ENCODE measurements around the gene NXF3.
"Not testable (repeated sequence)": the region's sequence is repeated elsewhere in the genome, so short reads cannot be mapped to it uniquely, and the experiment has no call there.

NXF3 gene, protein sequence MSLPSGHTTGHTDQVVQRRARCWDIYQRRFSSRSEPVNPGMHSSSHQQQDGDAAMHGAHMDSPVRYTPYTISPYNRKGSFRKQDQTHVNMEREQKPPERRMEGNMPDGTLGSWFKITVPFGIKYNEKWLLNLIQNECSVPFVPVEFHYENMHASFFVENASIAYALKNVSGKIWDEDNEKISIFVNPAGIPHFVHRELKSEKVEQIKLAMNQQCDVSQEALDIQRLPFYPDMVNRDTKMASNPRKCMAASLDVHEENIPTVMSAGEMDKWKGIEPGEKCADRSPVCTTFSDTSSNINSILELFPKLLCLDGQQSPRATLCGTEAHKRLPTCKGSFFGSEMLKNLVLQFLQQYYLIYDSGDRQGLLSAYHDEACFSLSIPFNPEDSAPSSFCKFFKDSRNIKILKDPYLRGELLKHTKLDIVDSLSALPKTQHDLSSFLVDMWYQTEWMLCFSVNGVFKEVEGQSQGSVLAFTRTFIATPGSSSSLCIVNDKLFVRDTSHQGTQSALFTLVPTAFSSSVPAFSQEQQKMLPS

DNA sequence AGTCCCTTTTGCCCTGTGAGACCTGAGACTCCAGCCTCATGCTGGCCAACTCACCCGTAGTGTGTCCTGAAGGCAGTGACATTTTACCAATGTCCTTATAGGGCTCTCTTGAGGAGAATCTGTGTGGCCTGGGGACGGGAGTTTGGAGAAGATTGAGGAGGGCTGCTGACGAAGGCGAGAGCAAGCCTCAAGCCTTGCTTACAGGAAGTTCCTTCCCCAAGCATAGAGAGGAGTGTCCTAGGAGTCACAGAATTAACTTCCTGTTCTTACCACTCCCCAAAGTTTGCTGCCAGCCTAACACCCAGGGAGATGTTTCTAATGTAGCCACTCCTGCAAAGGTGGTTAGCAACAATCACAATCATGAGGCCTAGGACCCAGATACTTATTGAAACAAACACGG, at the start of gene NXF3:
Gene NXF3 (minus strand): TSS at position 202 of the 400 bp plus-strand sequence. CDS start 120 bp downstream, at position 82.
- H3K36me3 Mint-ChIP-seq (ENCODE audit: low read depth) = no peaks in the 10 kb centered on the region
- H3K27me3 Mint-ChIP-seq (ENCODE audit: low read depth) = no peaks in the 10 kb centered on the region
- H3K4me3 Mint-ChIP-seq = no peak within 1 kb of the TSS
- no peak within 1 kb of the TSS for H3K27ac Mint-ChIP-seq
- no peaks in the 10 kb centered on the region for H3K9me3 Mint-ChIP-seq
- H3K4me1 Mint-ChIP-seq (ENCODE audit: low read depth) = no peaks in the 10 kb centered on the region

DNA sequence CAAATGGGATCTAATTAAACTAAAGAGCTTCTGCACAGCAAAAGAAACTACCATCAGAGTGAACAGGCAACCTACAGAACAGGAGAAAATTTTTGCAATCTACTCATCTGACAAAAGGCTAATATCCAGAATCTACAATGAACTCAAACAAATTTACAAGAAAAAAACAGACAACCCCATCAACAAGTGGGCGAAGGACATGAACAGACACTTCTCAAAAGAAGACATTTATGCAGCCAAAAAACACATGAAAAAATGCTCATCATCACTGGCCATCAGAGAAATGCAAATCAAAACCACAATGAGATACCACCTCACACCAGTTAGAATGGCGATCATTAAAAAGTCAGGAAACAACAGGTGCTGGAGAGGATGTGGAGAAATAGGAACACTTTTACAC, 43.6 kb upstream of the NXF3 start:
- H3K4me3 Mint-ChIP-seq; H3K4me1 Mint-ChIP-seq (ENCODE audit: low read depth); H3K9me3 Mint-ChIP-seq; H3K27ac Mint-ChIP-seq; H3K36me3 Mint-ChIP-seq (ENCODE audit: low read depth); H3K27me3 Mint-ChIP-seq (ENCODE audit: low read depth): not testable (repeated sequence)

DNA sequence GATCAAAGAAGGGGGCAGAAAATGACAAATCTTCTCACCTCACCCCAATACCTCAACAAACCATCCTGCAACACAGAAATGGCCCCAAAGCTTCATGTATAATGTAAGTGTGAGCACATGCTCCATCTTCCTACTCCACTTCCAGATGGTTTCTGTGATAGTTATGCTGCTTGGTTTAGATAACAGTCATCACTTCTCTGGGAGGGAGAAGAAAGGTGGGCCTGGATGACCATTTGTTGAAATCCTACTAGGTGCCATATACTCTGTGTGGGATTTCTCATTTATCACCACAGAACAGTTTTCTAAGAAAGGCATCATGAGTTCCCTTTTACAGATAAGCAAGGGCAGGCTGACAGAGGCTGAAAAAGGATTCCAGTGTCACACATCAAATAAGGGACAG, 31.3 kb upstream of the NXF3 start:
- Mint-ChIP-seq H3K4me3 (no peak overlapping the region), H3K9me3 (no peaks in the 10 kb centered on the region), H3K4me1 (ENCODE audit: low read depth) (peaks cover 5% of the 10 kb centered on the region), H3K36me3 (ENCODE audit: low read depth) (no peaks in the 10 kb centered on the region), H3K27ac (no peak overlapping the region), H3K27me3 (ENCODE audit: low read depth) (no peaks in the 10 kb centered on the region)

DNA sequence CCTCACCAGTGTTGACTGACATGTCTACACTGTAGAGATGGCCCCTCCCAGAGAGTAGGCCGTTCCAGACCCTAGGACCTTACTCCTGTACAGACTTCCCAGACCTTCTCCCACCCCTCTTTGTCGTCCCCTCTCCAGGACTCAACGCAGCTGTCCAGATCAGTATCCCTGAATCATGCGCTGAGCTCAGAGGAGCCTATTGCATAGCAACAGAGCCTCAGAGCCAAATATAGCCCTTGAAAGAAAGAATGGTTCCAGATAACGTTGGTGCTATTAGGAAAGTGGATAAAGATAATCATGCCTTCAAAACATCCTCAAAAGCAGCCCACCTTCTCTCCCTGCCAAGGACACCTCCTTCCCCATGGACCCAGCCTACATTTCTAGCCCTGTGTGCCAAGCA, 27.8 kb upstream of the NXF3 start:
- Mint-ChIP-seq H3K36me3 (ENCODE audit: low read depth) (no peaks in the 10 kb centered on the region), H3K27me3 (ENCODE audit: low read depth) (no peaks in the 10 kb centered on the region), H3K4me1 (ENCODE audit: low read depth) (no peaks in the 10 kb centered on the region), H3K9me3 (no peaks in the 10 kb centered on the region), H3K4me3 (no peak overlapping the region), H3K27ac (no peak overlapping the region)

DNA sequence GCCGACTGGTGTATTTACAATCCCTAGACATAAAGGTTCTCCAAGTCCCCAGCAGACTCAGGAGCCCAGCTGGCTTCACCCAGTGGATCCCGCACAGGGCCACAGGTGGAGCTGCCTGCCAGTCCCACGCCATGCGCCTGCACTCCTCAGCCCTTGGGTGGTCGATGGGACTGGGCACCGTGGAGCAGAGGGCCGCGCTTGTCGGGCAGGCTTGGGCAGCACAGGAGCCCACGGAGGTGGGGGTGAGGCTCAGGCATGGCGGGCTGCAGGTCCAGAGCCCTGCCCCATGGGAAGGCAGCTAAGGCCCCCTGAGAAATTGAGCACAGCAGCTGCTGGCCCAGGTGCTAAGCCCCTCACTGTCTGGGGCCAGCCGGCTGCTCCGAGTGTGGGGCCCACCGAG, 24.0 kb upstream of the NXF3 start:
- H3K36me3 Mint-ChIP-seq (ENCODE audit: low read depth); H3K9me3 Mint-ChIP-seq; H3K4me1 Mint-ChIP-seq (ENCODE audit: low read depth); H3K27ac Mint-ChIP-seq; H3K4me3 Mint-ChIP-seq; H3K27me3 Mint-ChIP-seq (ENCODE audit: low read depth): not testable (repeated sequence)

DNA sequence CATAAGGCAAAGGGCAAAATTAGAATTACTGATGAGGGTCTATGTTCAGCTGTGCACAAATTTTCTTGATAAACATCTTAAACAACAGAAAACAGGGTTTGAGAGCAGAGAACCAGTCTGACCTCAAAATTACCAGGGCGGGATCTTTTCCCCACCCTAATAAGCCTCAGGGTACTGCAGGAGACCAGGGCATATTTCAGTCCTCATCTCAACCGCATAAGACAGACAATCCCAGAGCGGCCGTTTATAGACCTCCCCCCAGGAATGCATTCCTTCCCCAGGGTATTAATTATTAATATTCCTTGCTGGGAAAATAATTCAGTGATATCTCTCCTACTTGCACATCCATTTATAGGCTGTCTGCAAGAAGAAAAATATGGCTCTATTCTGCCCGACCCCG, 16.6 kb upstream of the NXF3 start:
- not testable (repeated sequence) for H3K9me3 Mint-ChIP-seq; H3K4me1 Mint-ChIP-seq (ENCODE audit: low read depth); H3K27me3 Mint-ChIP-seq (ENCODE audit: low read depth); H3K27ac Mint-ChIP-seq; H3K4me3 Mint-ChIP-seq; H3K36me3 Mint-ChIP-seq (ENCODE audit: low read depth)

DNA sequence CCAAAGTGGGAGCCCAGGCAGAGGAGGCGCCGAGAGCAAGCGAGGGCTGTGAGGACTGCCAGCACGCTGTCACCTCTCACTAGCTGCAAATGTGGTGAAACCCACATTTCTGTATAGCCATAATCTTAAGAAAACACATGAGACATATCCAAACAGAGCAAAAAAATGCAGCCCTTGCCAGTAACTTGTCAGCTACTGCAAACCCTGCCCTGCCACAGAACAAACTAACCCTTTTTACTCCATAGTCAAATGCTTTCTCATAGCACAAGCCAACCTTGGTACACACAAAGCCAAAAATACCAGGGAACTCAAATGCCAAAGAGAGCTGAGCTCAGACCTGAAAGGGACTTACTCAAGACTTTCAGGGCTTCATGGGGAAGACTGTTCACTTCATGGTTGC, 14.9 kb upstream of the NXF3 start:
- Mint-ChIP-seq H3K27me3 (ENCODE audit: low read depth) (no peaks in the 10 kb centered on the region), H3K36me3 (ENCODE audit: low read depth) (no peaks in the 10 kb centered on the region), H3K27ac (no peak overlapping the region), H3K4me3 (no peak overlapping the region), H3K4me1 (ENCODE audit: low read depth) (no peaks in the 10 kb centered on the region), H3K9me3 (peaks cover 4% of the 10 kb centered on the region)

DNA sequence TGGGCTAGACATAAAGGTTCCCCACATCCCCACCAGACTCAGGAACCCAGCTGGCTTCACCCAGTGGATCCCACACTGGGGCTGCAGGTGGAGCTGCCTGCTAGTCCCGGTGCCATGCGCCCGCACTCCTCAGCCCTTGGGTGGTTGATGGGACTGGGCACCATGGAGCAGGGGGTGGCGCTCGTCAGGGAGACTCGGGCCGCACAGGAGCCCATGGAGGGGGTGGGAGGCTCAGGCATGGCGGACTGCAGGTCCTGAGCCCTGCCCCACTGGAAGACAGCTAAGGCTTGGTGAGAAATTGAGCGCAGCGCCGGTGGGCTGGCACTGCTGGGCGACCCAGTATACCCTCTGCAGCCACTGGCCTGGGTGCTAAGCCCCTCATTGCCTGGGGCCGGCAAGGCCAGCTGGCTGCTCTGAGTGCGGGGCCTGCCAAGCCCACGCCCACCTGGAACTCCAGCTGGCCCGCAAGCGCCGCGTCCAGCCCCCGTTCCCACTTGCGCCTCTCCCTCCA, 14.3 kb upstream of the NXF3 start:
- not testable (repeated sequence) for H3K27me3 Mint-ChIP-seq (ENCODE audit: low read depth); H3K36me3 Mint-ChIP-seq (ENCODE audit: low read depth); H3K4me1 Mint-ChIP-seq (ENCODE audit: low read depth); H3K4me3 Mint-ChIP-seq; H3K27ac Mint-ChIP-seq; H3K9me3 Mint-ChIP-seq

DNA sequence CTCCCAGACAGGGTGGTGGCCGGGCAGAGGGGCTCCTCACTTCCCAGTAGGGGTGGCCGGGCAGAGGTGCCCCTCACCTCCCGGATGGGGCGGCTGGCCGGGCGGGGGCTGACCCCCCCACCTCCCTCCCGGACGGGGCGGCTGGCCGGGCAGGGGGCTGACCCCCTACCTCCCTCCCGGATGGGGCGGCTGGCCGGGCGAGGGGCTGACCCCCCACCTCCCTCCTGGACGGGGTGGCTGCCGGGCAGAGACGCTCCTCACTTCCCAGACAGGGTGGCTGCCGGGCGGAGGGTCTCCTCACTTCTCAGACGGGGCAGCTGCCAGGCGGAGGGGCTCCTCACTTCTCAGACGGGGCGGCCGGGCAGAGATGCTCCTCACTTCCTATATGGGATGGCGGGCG, 11.4 kb upstream of the NXF3 start:
- not testable (repeated sequence) for H3K36me3 Mint-ChIP-seq (ENCODE audit: low read depth); H3K9me3 Mint-ChIP-seq; H3K27ac Mint-ChIP-seq; H3K4me1 Mint-ChIP-seq (ENCODE audit: low read depth); H3K27me3 Mint-ChIP-seq (ENCODE audit: low read depth); H3K4me3 Mint-ChIP-seq

DNA sequence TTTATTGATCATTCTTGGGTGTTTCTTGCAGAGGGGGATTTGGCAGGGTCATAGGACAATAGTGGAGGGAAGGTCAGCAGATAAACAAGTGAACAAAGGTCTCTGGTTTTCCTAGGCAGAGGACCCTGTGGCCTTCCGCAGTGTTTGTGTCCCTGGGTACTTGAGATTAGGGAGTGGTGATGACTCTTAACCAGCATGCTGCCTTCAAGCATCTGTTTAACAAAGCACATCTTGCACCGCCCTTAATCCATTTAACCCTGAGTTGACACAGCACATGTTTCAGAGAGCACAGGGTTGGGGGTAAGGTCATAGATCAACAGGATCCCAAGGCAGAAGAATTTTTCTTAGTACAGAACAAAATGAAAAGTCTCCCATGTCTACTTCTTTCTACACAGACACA, 10.9 kb upstream of the NXF3 start:
- not testable (repeated sequence) for H3K36me3 Mint-ChIP-seq (ENCODE audit: low read depth); H3K27me3 Mint-ChIP-seq (ENCODE audit: low read depth); H3K4me3 Mint-ChIP-seq; H3K4me1 Mint-ChIP-seq (ENCODE audit: low read depth); H3K27ac Mint-ChIP-seq; H3K9me3 Mint-ChIP-seq

DNA sequence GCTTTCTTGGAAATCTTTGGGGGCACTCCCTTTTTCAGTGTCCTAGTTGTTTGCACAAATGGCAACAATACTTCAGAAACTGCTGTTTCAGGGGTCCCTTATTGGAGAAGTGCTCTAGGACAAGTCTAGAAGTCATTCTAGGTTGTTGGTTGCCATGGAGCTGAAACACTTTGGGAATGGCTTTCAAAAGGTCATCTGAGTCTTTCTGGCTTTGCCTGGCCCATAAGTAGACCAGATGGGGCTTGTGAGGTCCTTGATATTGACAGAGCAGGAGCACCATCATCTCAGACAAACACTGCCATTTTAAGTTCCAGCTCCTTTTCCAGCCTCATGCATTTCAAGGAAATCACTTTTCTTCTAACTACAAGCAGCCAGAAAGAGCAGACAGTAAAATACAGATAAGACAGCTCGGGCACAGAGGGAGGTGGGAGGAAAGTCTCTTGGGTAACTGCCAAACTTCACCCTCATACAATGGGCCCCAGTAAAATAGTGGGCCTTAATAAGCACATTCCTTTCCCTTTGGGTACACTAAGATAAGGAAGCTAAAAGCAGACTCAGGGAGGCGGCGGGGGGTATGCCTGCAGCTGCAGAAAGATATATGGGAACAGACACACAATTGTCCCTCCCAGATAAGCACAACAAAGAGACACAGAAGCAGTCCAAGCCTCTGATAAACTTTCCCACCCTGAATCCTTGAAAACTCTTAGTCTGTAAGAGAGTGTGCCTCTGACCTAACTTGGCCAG, 8.5 kb upstream of the NXF3 start:
- Mint-ChIP-seq H3K4me3 (no peak overlapping the region), H3K36me3 (ENCODE audit: low read depth) (no peaks in the 10 kb centered on the region), H3K9me3 (no peaks in the 10 kb centered on the region), H3K27ac (no peak overlapping the region), H3K4me1 (ENCODE audit: low read depth) (no peaks in the 10 kb centered on the region), H3K27me3 (ENCODE audit: low read depth) (no peaks in the 10 kb centered on the region)

DNA sequence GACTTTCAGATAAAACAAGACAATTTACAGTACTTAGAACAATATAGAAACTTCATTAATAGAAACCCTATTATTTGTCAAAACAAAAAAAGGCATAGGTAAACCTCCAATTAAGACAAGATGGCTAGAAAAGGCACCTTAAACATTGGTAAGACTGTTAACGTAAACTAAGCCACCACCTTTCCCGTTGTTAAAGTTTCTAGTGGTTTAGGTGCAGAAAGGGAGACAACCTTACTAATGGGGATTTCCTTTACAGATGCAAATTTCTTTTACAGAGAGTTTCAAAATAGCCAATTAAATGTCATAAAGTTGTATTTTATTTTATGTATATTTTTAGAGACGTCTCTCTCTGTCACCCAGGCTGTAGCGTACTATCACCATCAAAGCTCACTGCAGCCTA, 7.5 kb upstream of the NXF3 start:
- Mint-ChIP-seq H3K4me1 (ENCODE audit: low read depth) (no peaks in the 10 kb centered on the region), H3K27me3 (ENCODE audit: low read depth) (no peaks in the 10 kb centered on the region), H3K27ac (no peak overlapping the region), H3K9me3 (no peaks in the 10 kb centered on the region), H3K4me3 (no peak overlapping the region), H3K36me3 (ENCODE audit: low read depth) (no peaks in the 10 kb centered on the region)

DNA sequence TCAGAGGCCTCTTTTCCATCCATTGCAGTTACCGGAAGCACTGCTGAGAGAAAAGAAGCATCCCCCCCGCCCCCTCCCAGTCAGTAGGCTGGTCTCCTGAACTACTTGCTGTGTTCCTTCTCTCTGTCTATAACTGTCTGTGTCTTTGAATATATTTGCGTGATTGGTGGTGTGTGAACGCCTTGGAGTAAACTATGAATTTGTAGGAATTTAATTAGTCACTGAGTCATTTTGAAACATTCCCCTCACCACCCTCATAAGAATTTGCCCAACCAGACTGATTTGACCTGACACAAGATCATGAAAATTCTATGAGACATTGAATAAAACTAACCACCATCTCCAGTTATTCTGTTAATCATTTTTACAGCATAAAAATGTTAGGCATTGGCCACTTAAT, 6.7 kb upstream of the NXF3 start:
- no peaks in the 10 kb centered on the region for H3K9me3 Mint-ChIP-seq
- no peaks in the 10 kb centered on the region for H3K36me3 Mint-ChIP-seq (ENCODE audit: low read depth)
- H3K27ac Mint-ChIP-seq = no peak overlapping the region
- no peaks in the 10 kb centered on the region for H3K27me3 Mint-ChIP-seq (ENCODE audit: low read depth)
- H3K4me3 Mint-ChIP-seq = no peak overlapping the region
- H3K4me1 Mint-ChIP-seq (ENCODE audit: low read depth) = no peaks in the 10 kb centered on the region

DNA sequence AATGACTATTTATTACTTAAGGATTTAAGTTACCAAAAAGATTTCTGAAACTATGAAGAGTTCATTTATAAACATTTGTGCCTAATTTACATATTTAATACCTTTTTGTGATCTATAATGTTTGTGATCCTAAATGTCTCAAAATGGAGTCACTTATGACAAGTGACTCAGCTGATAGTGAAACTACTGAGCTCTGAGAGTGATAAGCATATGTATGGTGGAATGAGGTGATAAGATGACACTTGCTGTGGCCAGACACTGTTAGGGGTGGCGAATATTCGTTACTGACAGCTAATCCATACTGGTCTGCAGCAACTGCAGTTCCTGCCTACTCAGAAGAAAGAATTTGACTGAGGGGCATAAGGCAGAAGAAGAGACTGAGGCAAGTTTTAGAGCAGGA, 5.5 kb upstream of the NXF3 start:
- no peak overlapping the region for H3K4me3 Mint-ChIP-seq
- H3K36me3 Mint-ChIP-seq (ENCODE audit: low read depth) = no peaks in the 10 kb centered on the region
- no peaks in the 10 kb centered on the region for H3K4me1 Mint-ChIP-seq (ENCODE audit: low read depth)
- H3K27me3 Mint-ChIP-seq (ENCODE audit: low read depth) = no peaks in the 10 kb centered on the region
- H3K9me3 Mint-ChIP-seq = no peaks in the 10 kb centered on the region
- H3K27ac Mint-ChIP-seq = no peak overlapping the region

DNA sequence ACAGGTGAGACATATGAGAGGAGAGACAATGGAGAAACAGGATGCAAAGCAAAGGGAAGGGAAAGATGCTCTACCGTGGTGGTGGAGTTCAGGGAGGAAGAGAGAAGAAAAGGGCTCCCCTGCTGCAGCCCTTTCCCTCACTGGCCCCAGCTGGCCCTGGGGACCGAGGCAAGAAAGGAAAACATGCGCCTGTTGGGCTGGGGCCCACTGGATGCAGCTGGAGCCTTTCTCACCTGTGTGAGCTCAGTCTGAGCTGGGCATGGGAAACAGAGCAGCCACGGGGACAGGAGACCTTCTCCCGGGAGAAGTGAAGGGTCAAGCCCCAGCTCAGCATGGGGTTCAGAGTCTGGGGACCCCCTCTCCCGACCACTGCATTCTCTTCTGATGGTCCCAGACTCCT, 11.9 kb downstream of the NXF3 start:
- Mint-ChIP-seq H3K4me3 (no peak overlapping the region), H3K27me3 (ENCODE audit: low read depth) (no peaks in the 10 kb centered on the region), H3K27ac (no peak overlapping the region), H3K9me3 (no peaks in the 10 kb centered on the region), H3K36me3 (ENCODE audit: low read depth) (no peaks in the 10 kb centered on the region), H3K4me1 (ENCODE audit: low read depth) (no peaks in the 10 kb centered on the region)
